Endodermal cell (in vitro differentiated cells): Measurements from ENCODE around the gene GJC2. TPM values are rescaled to one million over a fixed set of nuclear protein-coding genes. Genes with fewer than 3 reads are reported as not detected.
A peak's percentile ranks its signal among the peaks of the same experiment; 100 is the strongest.

ENCODE experiments used
- DNase-seq: peaks from one replicate; pipeline ENCODE4 v3.0.0-alpha.2; 2017
- H3K27ac ChIP-seq: 2 replicates; pipeline ENCODE4 v1.5.1; 2013; ENCODE audit warnings: mild to moderate bottlenecking, low read depth, low read length, moderate library complexity
- H3K27me3 ChIP-seq: 2 replicates; pipeline ENCODE4 v1.6.1; 2013; ENCODE audit warnings: mild to moderate bottlenecking, low read length, moderate library complexity; ENCODE audit not compliant: insufficient read depth, control insufficient read depth, poor library complexity, severe bottlenecking
- H3K36me3 ChIP-seq: 2 replicates; pipeline ENCODE4 v1.7.0; 2013; ENCODE audit warnings: mild to moderate bottlenecking, low read length, moderate library complexity; ENCODE audit not compliant: control insufficient read depth, insufficient read depth
- H3K4me1 ChIP-seq: one replicate; pipeline ENCODE4 v1.7.0; 2013; ENCODE audit warnings: low read length; ENCODE audit not compliant: control insufficient read depth, insufficient read depth
- H3K4me3 ChIP-seq: 2 replicates; pipeline ENCODE4 v1.5.1; 2013; ENCODE audit warnings: mild to moderate bottlenecking, low read length, moderate library complexity
- H3K9ac ChIP-seq: 2 replicates; pipeline ENCODE4 v1.6.1; 2013; ENCODE audit warnings: mild to moderate bottlenecking, low read length, moderate library complexity; ENCODE audit not compliant: poor library complexity, severe bottlenecking; ENCODE audit errors: extremely low read depth
- H3K9me3 ChIP-seq: 2 replicates; pipeline ENCODE4 v1.6.1; 2013; ENCODE audit warnings: mild to moderate bottlenecking, low read length, moderate library complexity; ENCODE audit not compliant: control insufficient read depth
- H3K27ac Mint-ChIP-seq: 2 replicates; pipeline ENCODE4 v1.8.0; 2020; ENCODE audit warnings: mixed read lengths
- H3K27me3 Mint-ChIP-seq: 2 replicates; pipeline ENCODE4 v1.8.0; 2021; ENCODE audit warnings: mild to moderate bottlenecking, mixed read lengths; ENCODE audit not compliant: insufficient read depth
- H3K36me3 Mint-ChIP-seq: 2 replicates; pipeline ENCODE4 v1.8.0; 2020; ENCODE audit warnings: low read depth, mixed read lengths
- H3K4me1 Mint-ChIP-seq: 2 replicates; pipeline ENCODE4 v1.8.0; 2020; ENCODE audit warnings: mixed read lengths
- H3K4me3 Mint-ChIP-seq: 2 replicates; pipeline ENCODE4 v1.8.0; 2020; ENCODE audit warnings: mild to moderate bottlenecking, moderate library complexity, mixed read lengths
- H3K9me3 Mint-ChIP-seq: 2 replicates; pipeline ENCODE4 v1.8.0; 2020; ENCODE audit warnings: mild to moderate bottlenecking, mixed read lengths
- WGBS, 2 experiments: methylation state at CpG; one replicate each; pipeline versions ENCODE4 v1.1.5 to v1.1.7; 2013; ENCODE audit warnings: missing lambda C conversion rate in 2 of 2, mixed read lengths in 1 of 2; ENCODE audit not compliant: insufficient coverage in 1 of 2, insufficient read length in 1 of 2; 5-methylcytosine and 5-hydroxymethylcytosine counted together
- total RNA-seq, 2 donors: library from RNA; stranded (reverse); fragmentation: NEBNext Ultra II Directional in 1 of 2; extraction: Animal tissue kit (Norgen Biotek cat#: 25700) in 1 of 2; gene quantifications; 2 replicates in 1 of 2; 3 replicates in 1 of 2; pipeline ENCODE4 v1.2.1, GENCODE V29; 2021
- TF ChIP-seq, protein P1 (sequence below): fragments of 200-600 bp; sonication (generic); conservative IDR thresholded peaks from 2 replicates; pipeline ENCODE4 v1.5.0; 2021; ENCODE audit warnings: antibody characterized with exemption, mild to moderate bottlenecking

Gene GJC2
- total RNA-seq, 2 donors from 2014 or later: 0.53 to 0.60 TPM

DNA sequence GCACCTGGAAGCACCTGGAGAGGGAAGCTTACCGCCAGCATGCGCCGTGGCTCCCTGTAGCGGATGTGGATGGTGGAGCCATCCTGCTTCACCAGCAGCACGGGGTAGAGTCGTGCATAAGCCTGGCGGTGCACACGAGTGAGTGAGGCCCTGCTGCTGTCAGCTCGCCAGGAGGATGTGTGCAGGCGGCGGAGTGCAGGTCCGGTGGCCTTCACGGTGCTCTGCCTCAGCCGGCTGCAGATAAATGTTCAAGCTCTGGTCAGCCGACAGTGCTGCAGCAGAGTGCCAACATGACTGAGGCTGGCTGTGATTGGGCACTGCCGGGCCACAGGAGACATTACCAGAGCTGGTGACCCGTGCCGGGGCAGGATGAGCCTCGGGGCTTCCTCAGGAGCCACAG lies 42.1 kb upstream of the GJC2 start:
- H3K36me3 Mint-ChIP-seq: peaks cover 13% of the 10 kb centered on the region
- H3K27ac ChIP-seq: no peak overlapping the region
- H3K4me1 ChIP-seq: peaks cover 5% of the 10 kb centered on the region
- peaks cover 12% of the 10 kb centered on the region for H3K4me1 Mint-ChIP-seq
- no peaks in the 10 kb centered on the region for H3K9me3 ChIP-seq
- peaks cover 4% of the 10 kb centered on the region for H3K27me3 Mint-ChIP-seq
- no peaks in the 10 kb centered on the region for H3K27me3 ChIP-seq
- DNase-seq: peak; percentile 35
- 92 to 95% methylated on average over 16 to 19 of the region's 19 CpGs for WGBS, 2 experiments
- H3K9me3 Mint-ChIP-seq: peaks cover 2% of the 10 kb centered on the region
- H3K9ac ChIP-seq: no peak overlapping the region
- TF ChIP-seq, protein P1, sequence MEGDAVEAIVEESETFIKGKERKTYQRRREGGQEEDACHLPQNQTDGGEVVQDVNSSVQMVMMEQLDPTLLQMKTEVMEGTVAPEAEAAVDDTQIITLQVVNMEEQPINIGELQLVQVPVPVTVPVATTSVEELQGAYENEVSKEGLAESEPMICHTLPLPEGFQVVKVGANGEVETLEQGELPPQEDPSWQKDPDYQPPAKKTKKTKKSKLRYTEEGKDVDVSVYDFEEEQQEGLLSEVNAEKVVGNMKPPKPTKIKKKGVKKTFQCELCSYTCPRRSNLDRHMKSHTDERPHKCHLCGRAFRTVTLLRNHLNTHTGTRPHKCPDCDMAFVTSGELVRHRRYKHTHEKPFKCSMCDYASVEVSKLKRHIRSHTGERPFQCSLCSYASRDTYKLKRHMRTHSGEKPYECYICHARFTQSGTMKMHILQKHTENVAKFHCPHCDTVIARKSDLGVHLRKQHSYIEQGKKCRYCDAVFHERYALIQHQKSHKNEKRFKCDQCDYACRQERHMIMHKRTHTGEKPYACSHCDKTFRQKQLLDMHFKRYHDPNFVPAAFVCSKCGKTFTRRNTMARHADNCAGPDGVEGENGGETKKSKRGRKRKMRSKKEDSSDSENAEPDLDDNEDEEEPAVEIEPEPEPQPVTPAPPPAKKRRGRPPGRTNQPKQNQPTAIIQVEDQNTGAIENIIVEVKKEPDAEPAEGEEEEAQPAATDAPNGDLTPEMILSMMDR: no peak
- peaks cover 14% of the 10 kb centered on the region for H3K36me3 ChIP-seq
- no peak overlapping the region for H3K4me3 ChIP-seq
- H3K4me3 Mint-ChIP-seq: peak overlapping the region; percentile 84
- no peak overlapping the region for H3K27ac Mint-ChIP-seq

DNA sequence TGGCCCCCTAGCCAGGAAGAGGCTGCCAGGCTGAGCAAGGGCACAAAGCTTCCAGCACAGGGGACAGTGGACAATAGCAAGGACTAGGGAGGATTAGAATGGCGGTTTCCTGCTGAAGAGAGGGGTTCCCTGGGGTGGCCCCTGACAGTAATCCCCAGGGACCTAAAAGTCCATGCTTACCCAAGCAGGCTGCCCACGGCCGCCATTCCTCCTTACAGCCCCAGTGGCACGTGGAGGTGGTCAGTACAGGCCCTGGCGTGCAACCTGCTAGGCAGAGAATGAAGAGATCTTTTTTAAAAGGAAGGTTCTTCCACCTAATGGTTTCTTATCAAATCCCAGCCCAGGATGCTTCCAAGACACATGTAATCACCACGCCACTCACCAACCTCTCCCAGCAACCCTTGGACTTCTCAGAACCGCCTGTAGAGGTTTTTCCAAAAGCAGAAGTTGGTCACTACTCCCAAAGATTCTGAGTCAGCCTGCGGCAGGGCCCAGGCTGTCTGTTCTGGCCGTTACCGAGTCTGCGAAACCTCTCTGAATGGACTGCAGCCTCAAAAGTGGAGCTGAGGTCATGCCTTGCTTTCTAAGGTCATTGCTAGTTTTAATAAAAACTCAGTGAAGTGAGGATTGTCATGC lies 41.6 kb upstream of the GJC2 start:
- H3K36me3 ChIP-seq: peaks cover 14% of the 10 kb centered on the region
- peak; percentile 25 for DNase-seq
- TF ChIP-seq, protein P1: no peak
- H3K4me1 Mint-ChIP-seq: peaks cover 12% of the 10 kb centered on the region
- peak overlapping the region; percentile 87 for H3K9ac ChIP-seq
- H3K4me3 ChIP-seq: peak overlapping the region; percentile 94
- peak overlapping the region; percentile 94 for H3K27ac Mint-ChIP-seq
- H3K27me3 Mint-ChIP-seq: peaks cover 4% of the 10 kb centered on the region
- H3K9me3 ChIP-seq: no peaks in the 10 kb centered on the region
- H3K27me3 ChIP-seq: no peaks in the 10 kb centered on the region
- peaks cover 5% of the 10 kb centered on the region for H3K4me1 ChIP-seq
- peaks cover 2% of the 10 kb centered on the region for H3K9me3 Mint-ChIP-seq
- peak overlapping the region; percentile 84 for H3K4me3 Mint-ChIP-seq
- WGBS, 2 experiments: 88 to 91% methylated on average over 6 to 11 of the region's 11 CpGs
- H3K36me3 Mint-ChIP-seq: peaks cover 13% of the 10 kb centered on the region
- no peak overlapping the region for H3K27ac ChIP-seq

DNA sequence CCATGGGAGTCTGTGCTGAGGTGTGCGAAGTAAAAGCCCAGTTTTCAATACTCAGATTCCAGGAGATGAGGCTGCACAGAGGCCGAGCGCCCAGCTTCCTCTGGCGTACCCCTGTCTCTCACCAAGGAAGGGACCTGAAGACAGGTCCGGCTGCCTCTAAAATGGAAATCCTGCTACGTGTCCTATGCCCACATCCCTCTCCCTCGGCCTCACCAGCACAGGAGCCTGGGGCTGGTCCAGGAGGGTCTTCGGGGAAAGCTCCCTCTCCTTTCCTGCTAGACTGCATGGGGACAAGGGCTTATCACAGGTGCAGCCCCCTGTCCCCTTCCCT lies 41.0 kb upstream of the GJC2 start:
- WGBS, 2 experiments: 5 to 10% methylated on average over 4 to 8 of the region's 8 CpGs
- Mint-ChIP-seq H3K9me3 (peaks cover 2% of the 10 kb centered on the region), H3K36me3 (peaks cover 13% of the 10 kb centered on the region), H3K27ac (peak overlapping the region; percentile 94), H3K4me3 (peak overlapping the region; percentile 84), H3K4me1 (peaks cover 12% of the 10 kb centered on the region), H3K27me3 (peaks cover 4% of the 10 kb centered on the region)
- peaks cover 14% of the 10 kb centered on the region for H3K36me3 ChIP-seq
- H3K9ac ChIP-seq: peak overlapping the region; percentile 87
- peaks cover 5% of the 10 kb centered on the region for H3K4me1 ChIP-seq
- peaks cover 3% of the 10 kb centered on the region for H3K9me3 ChIP-seq
- H3K27ac ChIP-seq: peak overlapping the region; percentile 58
- no peak for DNase-seq
- H3K4me3 ChIP-seq: peak overlapping the region; percentile 94
- no peaks in the 10 kb centered on the region for H3K27me3 ChIP-seq
- TF ChIP-seq, protein P1: no peak
